CD4-positive, alpha-beta T cell (primary cell): Measurements from ENCODE around the gene L1TD1. TPM values are rescaled to one million over a fixed set of nuclear protein-coding genes. Genes with fewer than 3 reads are reported as not detected.

Experiments
- ATAC-seq: fragments of 200-7000 bp; cut with Tn5 transposase; one replicate; pipeline ENCODE4 v1.10.0; 2022; ENCODE audit warnings: mild to moderate bottlenecking; ENCODE audit not compliant: poor library complexity
- CTCF ChIA-PET: fragments of 350-600 bp; sonication (Branson Sonifier 250); formaldehyde crosslinking; loops from one replicate; lab custom pipeline; 2021; ENCODE audit warnings: antibody characterized with exemption, inconsistent platforms; lab: Charles Lee
- POLR2A ChIA-PET: fragments of 350-600 bp; sonication (Branson Sonifier 250); formaldehyde crosslinking; loops from one replicate; lab custom pipeline; 2021; ENCODE audit warnings: antibody characterized with exemption, inconsistent platforms; lab: Charles Lee
- DNase-seq, 14 experiments: peaks; one replicate each; pipeline ENCODE4 v3.0.0-alpha.2; 2013 to 2020; ENCODE audit warnings: mixed read lengths in 2 of 14
- H3K27ac ChIP-seq, 2 donors: one replicate each; pipeline versions ENCODE4 v1.5.1 to v1.7.0; 2013; ENCODE audit warnings: low read length in 2 of 2, low read depth in 1 of 2, mild to moderate bottlenecking in 1 of 2
- H3K27me3 ChIP-seq, 2 experiments: 1 replicate in 1 of 2; 2 replicates in 1 of 2; pipeline versions ENCODE4 v1.6.1 to v1.7.0; 2013; ENCODE audit warnings: low read length in 2 of 2, control low read depth in 1 of 2, mild to moderate bottlenecking in 1 of 2, moderate library complexity in 1 of 2; ENCODE audit not compliant: insufficient read depth in 2 of 2, control insufficient read depth in 1 of 2
- H3K36me3 ChIP-seq: one replicate; pipeline ENCODE4 v1.6.1; 2013; ENCODE audit warnings: low read length, control low read depth; ENCODE audit not compliant: insufficient read depth
- H3K4me1 ChIP-seq: one replicate; pipeline ENCODE4 v1.6.1; 2013; ENCODE audit warnings: low read length, control low read depth; ENCODE audit not compliant: insufficient read depth
- H3K4me3 ChIP-seq: one replicate; pipeline ENCODE4 v1.5.1; 2013; ENCODE audit warnings: mild to moderate bottlenecking, low read length, moderate library complexity
- H3K9me3 ChIP-seq, 2 experiments: 1 replicate in 1 of 2; 2 replicates in 1 of 2; pipeline versions ENCODE4 v1.6.1 to v1.7.0; 2013; ENCODE audit warnings: low read length in 2 of 2, mild to moderate bottlenecking in 2 of 2, control low read depth in 1 of 2, moderate library complexity in 1 of 2; ENCODE audit not compliant: control insufficient read depth in 1 of 2, insufficient read depth in 1 of 2
- H3K27ac Mint-ChIP-seq: one replicate; pipeline ENCODE4 v1.8.0; 2020; ENCODE audit warnings: mixed read lengths
- H3K27me3 Mint-ChIP-seq: one replicate; pipeline ENCODE4 v1.8.0; 2021; ENCODE audit warnings: mixed read lengths
- H3K36me3 Mint-ChIP-seq: one replicate; pipeline ENCODE4 v1.8.0; 2021; ENCODE audit warnings: low read depth, mixed read lengths
- H3K4me1 Mint-ChIP-seq: one replicate; pipeline ENCODE4 v1.8.0; 2021; ENCODE audit warnings: low read depth, mixed read lengths
- H3K4me3 Mint-ChIP-seq: one replicate; pipeline ENCODE4 v1.8.0; 2020; ENCODE audit warnings: mild to moderate bottlenecking, mixed read lengths
- H3K9me3 Mint-ChIP-seq: one replicate; pipeline ENCODE4 v1.8.0; 2020; ENCODE audit warnings: mixed read lengths
- intact Hi-C, 2 experiments: fragments of 100-400 bp; cut with DNase I in 1 of 2; cut with micrococcal nuclease in 1 of 2; formaldehyde crosslinking; loops; one replicate each; pipeline versions ENCODE4 v1.15.1 to v1.9.0; 2023 to 2025; cut with DNase I, micrococcal nuclease
- total RNA-seq, 174 experiments: library from RNA in 2 of 174; stranded (reverse) in 2 of 174; gene quantifications; one replicate each; pipeline ENCODE4 v1.2.3 and lab custom pipeline; 2021 to 2026
- TF ChIP-seq, protein P1 (sequence below): fragments of 200-600 bp; IDR thresholded peaks from one replicate; pipeline ENCODE4 v1.8.0; 2022; ENCODE audit warnings: antibody characterized with exemption, mild to moderate bottlenecking

The L1TD1 gene
- total RNA-seq, 2 experiments from 2014 or later = 0.06 TPM; not detected in 1

DNA sequence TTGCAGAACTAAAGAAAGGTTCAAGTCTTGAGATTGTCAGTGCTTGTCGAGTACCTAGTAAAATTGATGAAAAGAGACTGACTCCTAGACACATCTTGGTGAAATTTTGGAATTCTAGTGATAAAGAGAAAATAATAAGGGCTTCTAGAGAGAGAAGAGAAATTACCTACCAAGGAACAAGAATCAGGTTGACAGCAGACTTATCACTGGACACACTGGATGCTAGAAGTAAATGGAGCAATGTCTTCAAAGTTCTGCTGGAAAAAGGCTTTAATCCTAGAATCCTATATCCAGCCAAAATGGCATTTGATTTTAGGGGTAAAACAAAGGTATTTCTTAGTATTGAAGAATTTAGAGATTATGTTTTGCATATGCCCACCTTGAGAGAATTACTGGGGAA lies 16.3 kb downstream of the L1TD1 start:
- no peaks in the 10 kb centered on the region for H3K4me1 Mint-ChIP-seq
- Histone ChIP-seq H3K4me1 (no peaks in the 10 kb centered on the region), H3K9me3 (peaks cover 7 to 14% of the 10 kb centered on the region in 2 experiments), H3K27ac (no peak overlapping the region), H3K36me3 (no peaks in the 10 kb centered on the region), H3K27me3 (no peaks in the 10 kb centered on the region), H3K4me3 (no peak overlapping the region)
- DNase-seq (no peak), ATAC-seq (no peak)
- H3K36me3 Mint-ChIP-seq = no peaks in the 10 kb centered on the region
- CTCF ChIA-PET = interaction anchor here (0.6 kb wide), 1 partner anchor 8 kb away, joined by 3 read pairs; no protein-coding TSS in a partner anchor
- TF ChIP-seq, protein P1, sequence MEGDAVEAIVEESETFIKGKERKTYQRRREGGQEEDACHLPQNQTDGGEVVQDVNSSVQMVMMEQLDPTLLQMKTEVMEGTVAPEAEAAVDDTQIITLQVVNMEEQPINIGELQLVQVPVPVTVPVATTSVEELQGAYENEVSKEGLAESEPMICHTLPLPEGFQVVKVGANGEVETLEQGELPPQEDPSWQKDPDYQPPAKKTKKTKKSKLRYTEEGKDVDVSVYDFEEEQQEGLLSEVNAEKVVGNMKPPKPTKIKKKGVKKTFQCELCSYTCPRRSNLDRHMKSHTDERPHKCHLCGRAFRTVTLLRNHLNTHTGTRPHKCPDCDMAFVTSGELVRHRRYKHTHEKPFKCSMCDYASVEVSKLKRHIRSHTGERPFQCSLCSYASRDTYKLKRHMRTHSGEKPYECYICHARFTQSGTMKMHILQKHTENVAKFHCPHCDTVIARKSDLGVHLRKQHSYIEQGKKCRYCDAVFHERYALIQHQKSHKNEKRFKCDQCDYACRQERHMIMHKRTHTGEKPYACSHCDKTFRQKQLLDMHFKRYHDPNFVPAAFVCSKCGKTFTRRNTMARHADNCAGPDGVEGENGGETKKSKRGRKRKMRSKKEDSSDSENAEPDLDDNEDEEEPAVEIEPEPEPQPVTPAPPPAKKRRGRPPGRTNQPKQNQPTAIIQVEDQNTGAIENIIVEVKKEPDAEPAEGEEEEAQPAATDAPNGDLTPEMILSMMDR = no peak
- POLR2A ChIA-PET = no interaction called here
- intact Hi-C loops = no loop called here
- H3K27ac Mint-ChIP-seq = no peak overlapping the region
- no peaks in the 10 kb centered on the region for H3K27me3 Mint-ChIP-seq
- no peak overlapping the region for H3K4me3 Mint-ChIP-seq
- peaks cover 16% of the 10 kb centered on the region for H3K9me3 Mint-ChIP-seq

- Mint-ChIP-seq H3K9me3 (peaks cover 16% of the 10 kb centered on the region), H3K36me3 (no peaks in the 10 kb centered on the region), H3K27me3 (no peaks in the 10 kb centered on the region), H3K27ac (no peak overlapping the region), H3K4me1 (no peaks in the 10 kb centered on the region), H3K4me3 (no peak overlapping the region)
- no peak for DNase-seq
- intact Hi-C loops = no loop called here
- Histone ChIP-seq H3K27me3 (no peaks in the 10 kb centered on the region), H3K36me3 (no peaks in the 10 kb centered on the region), H3K4me1 (no peaks in the 10 kb centered on the region), H3K27ac (no peak overlapping the region), H3K9me3 (peaks cover 7 to 14% of the 10 kb centered on the region in 2 experiments), H3K4me3 (no peak overlapping the region)
- POLR2A ChIA-PET = no interaction called here
- TF ChIP-seq, protein P1 = no peak
- no peak for ATAC-seq
- CTCF ChIA-PET = no interaction called here
These were observed 17.8 kb downstream of the L1TD1 start for GRCh38 chr1:62212411-62212810.

GRCh38 chr1:62213075-62213914 lies 18.6 kb downstream of the L1TD1 start:
- Mint-ChIP-seq H3K36me3 (no peaks in the 10 kb centered on the region), H3K4me3 (no peak overlapping the region), H3K27ac (no peak overlapping the region), H3K27me3 (no peaks in the 10 kb centered on the region), H3K4me1 (no peaks in the 10 kb centered on the region), H3K9me3 (peaks cover 16% of the 10 kb centered on the region)
- Histone ChIP-seq H3K4me1 (no peaks in the 10 kb centered on the region), H3K27me3 (no peaks in the 10 kb centered on the region), H3K27ac (no peak overlapping the region), H3K36me3 (no peaks in the 10 kb centered on the region), H3K9me3 (peaks cover 7 to 14% of the 10 kb centered on the region in 2 experiments), H3K4me3 (no peak overlapping the region)
- intact Hi-C loops = no loop called here
- DNase-seq (no peak), ATAC-seq (no peak)
- TF ChIP-seq, protein P1 = no peak
- POLR2A ChIA-PET = no interaction called here
- CTCF ChIA-PET = no interaction called here
